ENCODE measurements around the gene TRIM4.
A peak's percentile ranks its signal among the peaks of the same experiment; 100 is the strongest.

Gene TRIM4

DNA sequence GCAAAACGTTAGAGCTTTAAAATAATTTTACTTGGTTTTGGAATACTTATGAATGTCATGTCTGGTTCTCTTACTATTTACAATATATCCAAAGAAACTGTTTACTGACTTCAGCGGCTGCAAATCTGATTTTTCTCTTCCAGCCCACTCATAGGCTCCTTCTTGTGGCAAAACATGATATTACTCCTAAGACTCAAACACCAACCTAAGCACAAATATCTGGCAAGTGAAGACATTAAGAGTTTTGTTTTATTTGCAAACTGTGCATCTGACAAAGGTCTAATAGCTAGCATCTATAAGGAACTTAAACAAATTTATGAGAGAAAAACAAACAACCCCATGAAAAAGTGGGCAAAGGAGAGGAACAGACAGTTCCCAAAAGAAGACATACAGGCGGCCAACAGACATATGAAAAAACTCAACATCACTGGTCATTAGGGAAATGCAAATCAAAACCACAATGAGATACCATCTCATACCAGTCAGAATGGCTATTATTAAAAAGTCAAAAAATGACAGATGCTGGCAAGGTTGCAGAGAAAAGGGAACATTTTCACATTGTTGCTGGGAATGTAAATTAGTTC is 30.4 kb upstream of the TRIM4 start:
- H3K23ac ChIP-seq (ENCODE audit: low read depth, low read length, poor library complexity): no peak overlapping the region
- no peak overlapping the region for H3K27ac ChIP-seq (replicated peaks; ENCODE audit: low read length)
- H3K18ac ChIP-seq (ENCODE audit: low read length): no peak overlapping the region
- no peak overlapping the region for H3K14ac ChIP-seq (ENCODE audit: low read length)
- H3K4me2 ChIP-seq (ENCODE audit: insufficient read depth, low read length, poor library complexity, severe bottlenecking): no peak overlapping the region
- H3K4me1 ChIP-seq (ENCODE audit: control insufficient read depth in 2 of 2, insufficient read depth in 1 of 2, low read depth in 1 of 2, low read length in 2 of 2): no peaks in the 10 kb centered on the region
- H2AK5ac ChIP-seq (ENCODE audit: low read depth, low read length): no peak overlapping the region
- no peak overlapping the region for H2BK15ac ChIP-seq (ENCODE audit: low read length)
- H3K27me3 ChIP-seq (ENCODE audit: control insufficient read depth in 3 of 3, insufficient read depth in 3 of 3, low read depth in 1 of 3, low read length in 3 of 3): no peaks in the 10 kb centered on the region
- no peak overlapping the region for H2BK120ac ChIP-seq (ENCODE audit: low read depth, low read length)
- no peaks in the 10 kb centered on the region for H3K9me3 ChIP-seq (replicated peaks in 1 of 2; ENCODE audit: control insufficient read depth in 2 of 2, insufficient read depth in 1 of 2, low read depth in 1 of 2, low read length in 2 of 2)
- no peak overlapping the region for H4K91ac ChIP-seq (ENCODE audit: low read depth, low read length, poor library complexity)
- no peak overlapping the region for H3K9ac ChIP-seq (ENCODE audit: low read depth, low read length, poor library complexity)
- no peak overlapping the region for H4K8ac ChIP-seq (ENCODE audit: low read depth, low read length)
- no peak overlapping the region for H2AFZ ChIP-seq (ENCODE audit: low read length)
- no CpG with 5 or more reads among the region's 3 CpGs for WGBS, 2 donors (ENCODE audit: extremely low coverage in 2 of 2, insufficient read length in 2 of 2, insufficient replicate concordance in 1 of 2)
- no peak overlapping the region for H3K4me3 ChIP-seq (ENCODE audit: low read length in 2 of 2)
- no peak overlapping the region for H2BK12ac ChIP-seq (ENCODE audit: low read length)
- no peak overlapping the region for H2BK5ac ChIP-seq (ENCODE audit: low read length)
- H3K79me1 ChIP-seq (ENCODE audit: low read depth, low read length): no peaks in the 10 kb centered on the region
- H3K4ac ChIP-seq (ENCODE audit: low read length): no peak overlapping the region
- DNase-seq (ENCODE audit: low spot score): no peak
- no peaks in the 10 kb centered on the region for H3K36me3 ChIP-seq (replicated peaks in 1 of 2; ENCODE audit: control insufficient read depth in 2 of 2, insufficient read depth in 2 of 2, low read length in 2 of 2)

DNA sequence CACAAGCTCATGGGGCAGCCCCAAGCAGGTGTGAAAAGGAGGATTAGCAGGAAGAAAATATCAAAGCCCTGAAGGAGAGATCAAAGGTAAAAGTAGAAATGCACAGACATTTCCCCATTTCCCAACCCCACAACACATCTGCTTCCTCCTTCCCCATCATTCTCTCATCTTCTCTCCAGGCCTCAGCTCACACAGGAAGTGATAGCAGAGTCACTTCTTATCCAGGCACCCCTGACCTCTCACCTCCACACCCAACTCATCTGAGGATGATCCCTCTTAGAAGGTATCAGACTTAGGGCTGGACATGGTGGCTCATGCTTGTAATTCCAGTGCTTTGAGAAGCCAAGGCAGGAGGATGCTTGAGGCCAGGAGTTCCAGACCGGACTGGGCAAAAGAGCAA is 28.3 kb upstream of the TRIM4 start:
- Histone ChIP-seq H3K9me3 (replicated peaks in 1 of 2; ENCODE audit: control insufficient read depth in 2 of 2, insufficient read depth in 1 of 2, low read depth in 1 of 2, low read length in 2 of 2) (no peaks in the 10 kb centered on the region), H2BK12ac (ENCODE audit: low read length) (no peak overlapping the region), H2BK15ac (ENCODE audit: low read length) (no peak overlapping the region), H3K18ac (ENCODE audit: low read length) (no peak overlapping the region), H4K91ac (ENCODE audit: low read depth, low read length, poor library complexity) (no peak overlapping the region), H3K4ac (ENCODE audit: low read length) (no peak overlapping the region), H2BK5ac (ENCODE audit: low read length) (no peak overlapping the region), H3K9ac (ENCODE audit: low read depth, low read length, poor library complexity) (no peak overlapping the region), H2AK5ac (ENCODE audit: low read depth, low read length) (no peak overlapping the region), H4K8ac (ENCODE audit: low read depth, low read length) (no peak overlapping the region), H3K23ac (ENCODE audit: low read depth, low read length, poor library complexity) (no peak overlapping the region), H3K27ac (replicated peaks; ENCODE audit: low read length) (no peak overlapping the region), H2BK120ac (ENCODE audit: low read depth, low read length) (no peak overlapping the region), H3K4me2 (ENCODE audit: insufficient read depth, low read length, poor library complexity, severe bottlenecking) (no peak overlapping the region), H3K79me1 (ENCODE audit: low read depth, low read length) (no peaks in the 10 kb centered on the region), H3K4me1 (ENCODE audit: control insufficient read depth in 2 of 2, insufficient read depth in 1 of 2, low read depth in 1 of 2, low read length in 2 of 2) (peaks cover 0 to 3% of the 10 kb centered on the region in 2 donors), H2AFZ (ENCODE audit: low read length) (no peak overlapping the region), H3K4me3 (ENCODE audit: low read length in 2 of 2) (no peak overlapping the region), H3K14ac (ENCODE audit: low read length) (no peak overlapping the region), H3K27me3 (ENCODE audit: control insufficient read depth in 3 of 3, insufficient read depth in 3 of 3, low read depth in 1 of 3, low read length in 3 of 3) (peaks cover 0 to 3% (median 0%) of the 10 kb centered on the region in 3 experiments), H3K36me3 (replicated peaks in 1 of 2; ENCODE audit: control insufficient read depth in 2 of 2, insufficient read depth in 2 of 2, low read length in 2 of 2) (no peaks in the 10 kb centered on the region)
- no peak for DNase-seq (ENCODE audit: low spot score)
- no CpG with 5 or more reads among the region's 1 CpG for WGBS, 2 donors (ENCODE audit: extremely low coverage in 2 of 2, insufficient read length in 2 of 2, insufficient replicate concordance in 1 of 2)

DNA sequence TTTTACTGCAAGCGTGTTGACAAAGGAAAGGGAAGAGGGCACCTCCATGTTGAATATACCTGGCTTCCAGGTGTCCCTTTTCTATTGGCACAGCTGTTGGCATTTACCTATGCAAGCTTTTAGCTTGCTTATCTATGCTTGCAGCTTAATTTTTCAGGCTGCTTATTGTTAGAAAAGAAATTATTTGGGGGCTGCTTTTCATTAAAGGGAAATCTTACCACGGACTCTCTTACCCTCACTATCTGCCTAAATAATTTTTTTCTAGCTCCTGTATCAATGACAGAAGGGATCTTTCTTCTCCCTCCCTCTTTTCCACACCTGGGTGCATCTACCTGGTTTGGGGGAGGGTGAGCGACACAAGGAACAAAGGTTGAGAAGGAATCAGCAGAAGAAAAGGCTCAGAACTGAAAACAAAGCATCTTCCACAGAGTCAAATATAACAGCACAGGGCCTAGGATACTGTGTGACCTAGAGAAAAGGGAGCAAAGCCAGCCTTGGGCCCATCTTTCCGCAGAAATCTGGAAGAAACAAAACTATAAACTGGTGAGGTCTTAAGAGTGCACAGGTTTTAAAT is 25.3 kb upstream of the TRIM4 start:
- H2BK15ac ChIP-seq (ENCODE audit: low read length): no peak overlapping the region
- H3K4me3 ChIP-seq (ENCODE audit: low read length in 2 of 2): no peak overlapping the region
- no peak overlapping the region for H3K18ac ChIP-seq (ENCODE audit: low read length)
- no peak overlapping the region for H2AK5ac ChIP-seq (ENCODE audit: low read depth, low read length)
- H3K4me2 ChIP-seq (ENCODE audit: insufficient read depth, low read length, poor library complexity, severe bottlenecking): no peak overlapping the region
- no peaks in the 10 kb centered on the region for H3K79me1 ChIP-seq (ENCODE audit: low read depth, low read length)
- H4K91ac ChIP-seq (ENCODE audit: low read depth, low read length, poor library complexity): no peak overlapping the region
- H3K4ac ChIP-seq (ENCODE audit: low read length): no peak overlapping the region
- H3K36me3 ChIP-seq (replicated peaks in 1 of 2; ENCODE audit: control insufficient read depth in 2 of 2, insufficient read depth in 2 of 2, low read length in 2 of 2): no peaks in the 10 kb centered on the region
- H3K27ac ChIP-seq (replicated peaks; ENCODE audit: low read length): no peak overlapping the region
- H3K9me3 ChIP-seq (replicated peaks in 1 of 2; ENCODE audit: control insufficient read depth in 2 of 2, insufficient read depth in 1 of 2, low read depth in 1 of 2, low read length in 2 of 2): no peaks in the 10 kb centered on the region
- no peak overlapping the region for H3K23ac ChIP-seq (ENCODE audit: low read depth, low read length, poor library complexity)
- H3K9ac ChIP-seq (ENCODE audit: low read depth, low read length, poor library complexity): no peak overlapping the region
- H2BK5ac ChIP-seq (ENCODE audit: low read length): no peak overlapping the region
- H3K27me3 ChIP-seq (ENCODE audit: control insufficient read depth in 3 of 3, insufficient read depth in 3 of 3, low read depth in 1 of 3, low read length in 3 of 3): peaks cover 0 to 3% (median 0%) of the 10 kb centered on the region in 3 experiments
- no peak overlapping the region for H2BK12ac ChIP-seq (ENCODE audit: low read length)
- H3K4me1 ChIP-seq (ENCODE audit: control insufficient read depth in 2 of 2, insufficient read depth in 1 of 2, low read depth in 1 of 2, low read length in 2 of 2): peaks cover 0 to 3% of the 10 kb centered on the region in 2 donors
- H4K8ac ChIP-seq (ENCODE audit: low read depth, low read length): no peak overlapping the region
- H2BK120ac ChIP-seq (ENCODE audit: low read depth, low read length): no peak overlapping the region
- no peak overlapping the region for H3K14ac ChIP-seq (ENCODE audit: low read length)
- DNase-seq (ENCODE audit: low spot score): no peak
- H2AFZ ChIP-seq (ENCODE audit: low read length): no peak overlapping the region
- no CpG with 5 or more reads among the region's 4 CpGs for WGBS, 2 donors (ENCODE audit: extremely low coverage in 2 of 2, insufficient read length in 2 of 2, insufficient replicate concordance in 1 of 2)

DNA sequence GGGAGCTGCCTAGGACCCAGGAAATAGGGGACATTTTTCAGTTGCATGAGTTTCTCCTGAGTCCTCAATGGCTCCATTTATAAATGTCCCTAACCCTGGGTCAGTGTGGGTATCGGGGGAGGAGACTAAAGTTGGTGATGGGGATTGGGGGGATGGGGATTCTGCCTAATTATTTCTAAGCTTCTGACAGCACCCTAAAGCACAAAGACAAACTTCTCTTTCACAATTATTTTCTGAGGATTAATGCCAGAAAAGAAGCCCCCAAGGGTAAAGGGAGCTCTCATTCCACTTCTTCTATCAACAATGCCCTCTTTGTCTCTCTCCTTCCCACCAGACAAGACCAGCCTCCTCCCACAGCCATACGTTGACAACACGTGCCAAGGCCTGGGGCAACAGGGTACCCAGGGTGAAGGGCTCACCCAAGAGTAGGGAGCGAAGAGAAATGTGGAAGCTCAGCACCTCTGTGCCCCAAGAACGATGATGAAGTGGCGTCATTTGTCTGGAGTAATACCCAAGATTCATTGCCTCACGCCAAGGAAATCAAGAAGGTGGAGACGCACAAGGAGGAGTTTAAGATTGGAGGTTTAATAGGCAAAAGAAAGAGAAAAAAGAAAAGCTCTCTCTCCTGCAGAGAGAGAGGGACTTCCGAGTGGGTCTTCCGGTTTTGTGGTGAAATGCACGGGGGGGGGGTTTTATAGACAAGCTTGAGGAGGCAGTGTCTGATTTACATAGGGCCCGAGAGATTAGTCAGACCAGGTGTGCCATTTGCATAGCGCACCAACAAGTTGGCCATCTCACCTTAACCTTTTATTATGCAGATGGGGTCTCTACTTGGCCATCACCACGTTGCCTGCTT is 24.5 kb upstream of the TRIM4 start:
- Histone ChIP-seq H3K23ac (ENCODE audit: low read depth, low read length, poor library complexity) (no peak overlapping the region), H2AK5ac (ENCODE audit: low read depth, low read length) (no peak overlapping the region), H4K8ac (ENCODE audit: low read depth, low read length) (no peak overlapping the region), H3K4me3 (ENCODE audit: low read length in 2 of 2) (no peak overlapping the region), H3K4ac (ENCODE audit: low read length) (no peak overlapping the region), H3K9me3 (replicated peaks in 1 of 2; ENCODE audit: control insufficient read depth in 2 of 2, insufficient read depth in 1 of 2, low read depth in 1 of 2, low read length in 2 of 2) (peaks cover under 1 to 3% of the 10 kb centered on the region in 2 donors), H2BK120ac (ENCODE audit: low read depth, low read length) (no peak overlapping the region), H3K4me1 (ENCODE audit: control insufficient read depth in 2 of 2, insufficient read depth in 1 of 2, low read depth in 1 of 2, low read length in 2 of 2) (peaks cover 0 to 3% of the 10 kb centered on the region in 2 donors), H3K36me3 (replicated peaks in 1 of 2; ENCODE audit: control insufficient read depth in 2 of 2, insufficient read depth in 2 of 2, low read length in 2 of 2) (no peaks in the 10 kb centered on the region), H2BK12ac (ENCODE audit: low read length) (no peak overlapping the region), H2BK15ac (ENCODE audit: low read length) (no peak overlapping the region), H3K27ac (replicated peaks; ENCODE audit: low read length) (no peak overlapping the region), H4K91ac (ENCODE audit: low read depth, low read length, poor library complexity) (no peak overlapping the region), H3K14ac (ENCODE audit: low read length) (no peak overlapping the region), H3K4me2 (ENCODE audit: insufficient read depth, low read length, poor library complexity, severe bottlenecking) (no peak overlapping the region), H3K9ac (ENCODE audit: low read depth, low read length, poor library complexity) (no peak overlapping the region), H3K27me3 (ENCODE audit: control insufficient read depth in 3 of 3, insufficient read depth in 3 of 3, low read depth in 1 of 3, low read length in 3 of 3) (peaks cover 0 to 3% (median 0%) of the 10 kb centered on the region in 3 experiments), H3K79me1 (ENCODE audit: low read depth, low read length) (no peaks in the 10 kb centered on the region), H2AFZ (ENCODE audit: low read length) (no peak overlapping the region), H2BK5ac (ENCODE audit: low read length) (no peak overlapping the region), H3K18ac (ENCODE audit: low read length) (peak overlapping the region; percentile 30)
- WGBS, 2 donors (ENCODE audit: extremely low coverage in 2 of 2, insufficient read length in 2 of 2, insufficient replicate concordance in 1 of 2): no CpG with 5 or more reads among the region's 14 CpGs
- no peak for DNase-seq (ENCODE audit: low spot score)
